ENCODE measurements around the gene E2F6. TPM values are rescaled to one million over a fixed set of nuclear protein-coding genes. Genes with fewer than 3 reads are reported as not detected.

Gene E2F6
- total RNA-seq, 1 donor = 9.0 TPM

DNA sequence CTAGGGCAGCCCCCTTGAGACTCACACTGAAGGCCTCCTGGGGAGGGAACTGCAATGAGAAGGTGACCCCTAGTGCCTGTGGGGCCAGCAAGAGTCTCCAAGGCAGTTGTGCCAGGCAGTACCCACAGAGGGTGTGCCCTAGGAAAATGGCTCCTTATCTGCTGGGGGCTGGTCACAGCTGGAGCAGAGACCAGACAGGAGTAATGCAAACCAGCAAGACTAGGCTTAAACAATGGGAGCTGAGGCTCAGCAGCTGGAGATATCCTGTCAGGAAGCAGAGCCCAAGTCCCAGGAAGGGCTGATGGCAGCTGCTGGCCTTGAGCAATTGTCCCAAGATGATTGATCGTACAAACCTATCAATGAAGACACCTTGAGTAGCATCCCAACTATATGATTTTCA, 26.8 kb upstream of the E2F6 start:
- Histone ChIP-seq H3K4me3 (ENCODE audit: insufficient read depth, low read length) (no peak overlapping the region), H3K36me3 (ENCODE audit: insufficient read depth, low read length) (no peaks in the 10 kb centered on the region), H2AFZ (ENCODE audit: low read length) (no peak overlapping the region), H3K9me3 (ENCODE audit: low read depth, low read length) (no peaks in the 10 kb centered on the region), H3K4me1 (ENCODE audit: insufficient read depth, low read length) (no peaks in the 10 kb centered on the region), H3K79me2 (ENCODE audit: insufficient read depth, low read length) (no peaks in the 10 kb centered on the region), H3K27me3 (ENCODE audit: insufficient read depth, low read length) (peaks cover 7% of the 10 kb centered on the region), H3K4me2 (ENCODE audit: insufficient read depth, low read length) (no peak overlapping the region), H3K27ac (ENCODE audit: low read depth, low read length) (no peak overlapping the region), H4K20me1 (ENCODE audit: insufficient read depth, low read length) (no peaks in the 10 kb centered on the region)
- TF ChIP-seq, protein P1, sequence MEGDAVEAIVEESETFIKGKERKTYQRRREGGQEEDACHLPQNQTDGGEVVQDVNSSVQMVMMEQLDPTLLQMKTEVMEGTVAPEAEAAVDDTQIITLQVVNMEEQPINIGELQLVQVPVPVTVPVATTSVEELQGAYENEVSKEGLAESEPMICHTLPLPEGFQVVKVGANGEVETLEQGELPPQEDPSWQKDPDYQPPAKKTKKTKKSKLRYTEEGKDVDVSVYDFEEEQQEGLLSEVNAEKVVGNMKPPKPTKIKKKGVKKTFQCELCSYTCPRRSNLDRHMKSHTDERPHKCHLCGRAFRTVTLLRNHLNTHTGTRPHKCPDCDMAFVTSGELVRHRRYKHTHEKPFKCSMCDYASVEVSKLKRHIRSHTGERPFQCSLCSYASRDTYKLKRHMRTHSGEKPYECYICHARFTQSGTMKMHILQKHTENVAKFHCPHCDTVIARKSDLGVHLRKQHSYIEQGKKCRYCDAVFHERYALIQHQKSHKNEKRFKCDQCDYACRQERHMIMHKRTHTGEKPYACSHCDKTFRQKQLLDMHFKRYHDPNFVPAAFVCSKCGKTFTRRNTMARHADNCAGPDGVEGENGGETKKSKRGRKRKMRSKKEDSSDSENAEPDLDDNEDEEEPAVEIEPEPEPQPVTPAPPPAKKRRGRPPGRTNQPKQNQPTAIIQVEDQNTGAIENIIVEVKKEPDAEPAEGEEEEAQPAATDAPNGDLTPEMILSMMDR (IDR thresholded peaks at IDR 0.05; ENCODE audit: extremely low read depth, low read depth, low read length) = no peak
- DNase-seq (ENCODE audit: insufficient read length, low spot score, missing footprints) = no peak

GRCh38 chr2:11492244-11492643, 26.3 kb upstream of the E2F6 start:
- Histone ChIP-seq H3K4me3 (ENCODE audit: insufficient read depth, low read length) (no peak overlapping the region), H2AFZ (ENCODE audit: low read length) (no peak overlapping the region), H4K20me1 (ENCODE audit: insufficient read depth, low read length) (no peaks in the 10 kb centered on the region), H3K27ac (ENCODE audit: low read depth, low read length) (no peak overlapping the region), H3K27me3 (ENCODE audit: insufficient read depth, low read length) (peaks cover 12% of the 10 kb centered on the region), H3K4me2 (ENCODE audit: insufficient read depth, low read length) (no peak overlapping the region), H3K9me3 (ENCODE audit: low read depth, low read length) (no peaks in the 10 kb centered on the region), H3K36me3 (ENCODE audit: insufficient read depth, low read length) (no peaks in the 10 kb centered on the region), H3K4me1 (ENCODE audit: insufficient read depth, low read length) (no peaks in the 10 kb centered on the region), H3K79me2 (ENCODE audit: insufficient read depth, low read length) (no peaks in the 10 kb centered on the region)
- TF ChIP-seq, protein P1 (IDR thresholded peaks at IDR 0.05; ENCODE audit: extremely low read depth, low read depth, low read length) = no peak
- DNase-seq (ENCODE audit: insufficient read length, low spot score, missing footprints) = no peak

GRCh38 chr2:11491348-11491933, 25.5 kb upstream of the E2F6 start:
- Histone ChIP-seq H4K20me1 (ENCODE audit: insufficient read depth, low read length) (no peaks in the 10 kb centered on the region), H2AFZ (ENCODE audit: low read length) (no peak overlapping the region), H3K36me3 (ENCODE audit: insufficient read depth, low read length) (no peaks in the 10 kb centered on the region), H3K4me2 (ENCODE audit: insufficient read depth, low read length) (no peak overlapping the region), H3K79me2 (ENCODE audit: insufficient read depth, low read length) (no peaks in the 10 kb centered on the region), H3K4me3 (ENCODE audit: insufficient read depth, low read length) (no peak overlapping the region), H3K27me3 (ENCODE audit: insufficient read depth, low read length) (peaks cover 15% of the 10 kb centered on the region), H3K4me1 (ENCODE audit: insufficient read depth, low read length) (no peaks in the 10 kb centered on the region), H3K27ac (ENCODE audit: low read depth, low read length) (no peak overlapping the region), H3K9me3 (ENCODE audit: low read depth, low read length) (no peaks in the 10 kb centered on the region)
- TF ChIP-seq, protein P1 (IDR thresholded peaks at IDR 0.05; ENCODE audit: extremely low read depth, low read depth, low read length) = no peak
- DNase-seq (ENCODE audit: insufficient read length, low spot score, missing footprints) = no peak

DNA sequence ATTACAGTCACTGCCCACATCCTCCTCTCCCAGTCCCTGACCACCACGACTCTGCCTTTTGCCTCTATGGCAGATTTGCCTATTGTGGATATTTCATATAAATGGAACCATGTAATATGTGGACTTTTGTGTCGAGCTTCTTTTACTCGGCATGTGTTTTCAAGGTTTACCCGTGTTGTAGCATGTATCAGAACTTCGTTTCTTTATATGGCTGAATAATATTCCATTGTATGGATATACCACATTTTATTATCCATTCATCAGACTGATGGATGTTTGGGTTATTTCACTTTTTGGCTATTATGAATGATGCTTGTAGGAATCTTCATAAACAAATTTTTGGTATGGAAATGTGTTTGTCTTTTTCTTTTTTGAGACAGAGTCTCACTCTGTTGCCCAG, 24.2 kb upstream of the E2F6 start:
- H3K79me2 ChIP-seq (ENCODE audit: insufficient read depth, low read length) = no peaks in the 10 kb centered on the region
- H2AFZ ChIP-seq (ENCODE audit: low read length) = no peak overlapping the region
- H3K27ac ChIP-seq (ENCODE audit: low read depth, low read length) = no peak overlapping the region
- H3K27me3 ChIP-seq (ENCODE audit: insufficient read depth, low read length) = peaks cover 25% of the 10 kb centered on the region
- no peak overlapping the region for H3K4me2 ChIP-seq (ENCODE audit: insufficient read depth, low read length)
- no peaks in the 10 kb centered on the region for H3K9me3 ChIP-seq (ENCODE audit: low read depth, low read length)
- no peaks in the 10 kb centered on the region for H3K36me3 ChIP-seq (ENCODE audit: insufficient read depth, low read length)
- no peaks in the 10 kb centered on the region for H4K20me1 ChIP-seq (ENCODE audit: insufficient read depth, low read length)
- TF ChIP-seq, protein P1 (IDR thresholded peaks at IDR 0.05; ENCODE audit: extremely low read depth, low read depth, low read length) = no peak
- no peak overlapping the region for H3K4me3 ChIP-seq (ENCODE audit: insufficient read depth, low read length)
- DNase-seq (ENCODE audit: insufficient read length, low spot score, missing footprints) = no peak
- no peaks in the 10 kb centered on the region for H3K4me1 ChIP-seq (ENCODE audit: insufficient read depth, low read length)
